Measurements from ENCODE around the gene ZMPSTE24. TPM values are rescaled to one million over a fixed set of nuclear protein-coding genes. Genes with fewer than 3 reads are reported as not detected.

The ZMPSTE24 gene
- total RNA-seq, 4 donors from 2014 or later, result 11.6 to 44.3 (median 25.1) TPM

DNA sequence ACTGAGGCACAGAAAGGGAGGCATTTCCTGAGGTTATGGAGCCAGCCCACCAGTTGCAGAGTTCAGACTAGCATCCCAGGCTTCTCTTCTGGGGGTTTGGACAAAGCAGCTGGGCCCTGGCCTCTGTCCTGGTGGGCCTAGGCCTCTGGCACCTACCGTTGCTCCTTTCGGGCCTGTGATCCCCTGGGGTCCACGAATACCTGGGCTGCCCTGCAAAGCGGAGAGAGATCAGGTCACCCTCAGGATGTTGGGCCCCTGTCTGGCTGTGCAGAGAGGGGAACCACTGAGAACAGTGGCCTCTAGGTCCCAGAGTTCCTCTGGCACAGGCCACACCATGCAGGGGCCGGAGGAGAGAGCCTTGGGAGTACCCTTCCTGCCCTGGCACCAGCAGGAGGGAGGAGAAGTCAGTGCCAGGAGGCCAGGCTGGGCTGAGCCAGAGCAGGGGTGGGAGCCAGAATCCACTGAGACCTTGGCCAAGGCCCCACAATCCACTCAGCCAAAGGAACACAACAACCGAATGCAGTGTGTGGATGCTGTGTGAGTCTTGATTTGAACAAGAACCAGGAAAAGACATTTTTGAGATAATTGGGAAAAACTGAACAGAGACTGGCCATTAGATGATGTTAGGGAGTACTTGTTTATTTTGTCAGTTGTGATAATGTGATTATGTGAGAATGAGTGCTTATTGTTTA lies 50.1 kb downstream of the ZMPSTE24 start:
- TF ChIP-seq POLR2A (IDR thresholded peaks at IDR 0.05) (no peak), CTCF (IDR thresholded peaks at IDR 0.05) (no peak)

DNA sequence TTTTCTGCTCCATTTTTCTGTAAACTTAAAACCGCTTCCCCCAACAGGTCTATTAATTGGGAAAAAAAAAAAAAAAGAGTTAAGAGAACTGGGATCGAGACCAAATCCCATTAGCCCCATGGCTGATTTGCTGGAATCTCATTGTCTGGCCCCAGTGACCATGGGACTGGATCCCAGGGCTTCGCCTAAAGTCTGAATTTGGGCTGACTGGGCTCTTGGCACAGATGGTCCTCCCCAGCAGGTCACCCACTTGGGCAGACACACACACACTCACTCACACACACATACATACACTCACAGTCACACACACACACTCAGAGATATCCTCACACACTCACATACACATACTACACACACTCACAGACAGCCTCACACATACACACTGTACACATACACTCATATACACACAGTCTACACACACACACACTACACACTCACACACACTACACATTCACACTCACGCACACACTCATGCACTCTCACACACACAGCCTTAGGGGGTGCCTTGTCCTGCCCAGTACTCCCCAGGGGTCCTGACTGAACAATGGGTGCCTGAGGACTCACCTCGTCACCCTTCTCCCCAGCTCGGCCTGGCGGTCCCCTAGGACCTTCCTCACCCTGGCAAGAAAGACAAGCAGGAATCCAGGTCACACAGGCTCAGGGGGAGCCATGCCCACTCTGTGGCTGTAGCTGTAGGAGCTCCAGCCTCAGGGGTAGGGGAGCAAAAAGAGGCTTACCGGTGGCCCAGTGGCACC lies 51.5 kb downstream of the ZMPSTE24 start:
- TF ChIP-seq POLR2A (IDR thresholded peaks at IDR 0.05) (no peak), CTCF (IDR thresholded peaks at IDR 0.05) (no peak)
- no peak overlapping the region for H3K27ac ChIP-seq
- no peaks in the 10 kb centered on the region for H3K27me3 ChIP-seq
- H3K4me3 ChIP-seq, result no peak overlapping the region
- peaks cover 0 to 16% (median 7%) of the 10 kb centered on the region in 4 donors for H3K4me1 ChIP-seq
- no peaks in the 10 kb centered on the region for H3K9me3 ChIP-seq
- no peaks in the 10 kb centered on the region for H3K36me3 ChIP-seq
- DNase-seq, result no peak

More for the DNA sequence above, 50.1 kb downstream of the ZMPSTE24 start:
- Histone ChIP-seq H3K27ac (no peak overlapping the region), H3K36me3 (no peaks in the 10 kb centered on the region), H3K4me1 (peaks cover 0 to 11% (median 6%) of the 10 kb centered on the region in 4 donors), H3K4me3 (no peak overlapping the region), H3K27me3 (no peaks in the 10 kb centered on the region), H3K9me3 (no peaks in the 10 kb centered on the region)
- DNase-seq, result no peak

DNA sequence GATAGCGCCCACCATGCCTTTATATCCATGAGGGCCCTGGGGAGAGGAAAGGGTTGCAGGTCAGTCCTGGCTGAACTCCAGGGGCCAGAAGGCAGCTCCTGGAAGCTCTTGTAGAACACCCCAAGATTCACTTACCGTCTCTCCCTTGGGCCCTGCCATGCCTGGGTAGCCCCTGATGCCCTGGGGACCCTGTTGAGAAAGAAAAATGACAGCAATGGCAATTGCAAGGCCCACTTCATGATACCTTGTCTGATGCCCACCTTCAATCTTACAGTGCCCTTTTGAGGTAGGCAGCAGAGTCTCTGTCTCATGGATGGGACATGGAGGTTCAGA lies 52.1 kb downstream of the ZMPSTE24 start:
- Histone ChIP-seq H3K27ac (no peak overlapping the region), H3K9me3 (no peaks in the 10 kb centered on the region), H3K27me3 (no peaks in the 10 kb centered on the region), H3K36me3 (no peaks in the 10 kb centered on the region), H3K4me3 (no peak overlapping the region), H3K4me1 (peaks cover 0 to 21% (median 8%) of the 10 kb centered on the region in 4 donors)
- TF ChIP-seq POLR2A (IDR thresholded peaks at IDR 0.05) (no peak), CTCF (IDR thresholded peaks at IDR 0.05) (no peak)
- DNase-seq, result no peak

GRCh38 chr1:40310983-40311642 lies 53.1 kb downstream of the ZMPSTE24 start:
- TF ChIP-seq CTCF (IDR thresholded peaks at IDR 0.05) (no peak), POLR2A (IDR thresholded peaks at IDR 0.05) (no peak)
- Histone ChIP-seq H3K36me3 (no peaks in the 10 kb centered on the region), H3K27me3 (peaks cover 0 to 4% of the 10 kb centered on the region in 2 donors), H3K27ac (no peak overlapping the region), H3K4me3 (no peak overlapping the region), H3K4me1 (peaks cover 0 to 21% (median 13%) of the 10 kb centered on the region in 4 donors), H3K9me3 (no peaks in the 10 kb centered on the region)
- DNase-seq, result no peak

DNA sequence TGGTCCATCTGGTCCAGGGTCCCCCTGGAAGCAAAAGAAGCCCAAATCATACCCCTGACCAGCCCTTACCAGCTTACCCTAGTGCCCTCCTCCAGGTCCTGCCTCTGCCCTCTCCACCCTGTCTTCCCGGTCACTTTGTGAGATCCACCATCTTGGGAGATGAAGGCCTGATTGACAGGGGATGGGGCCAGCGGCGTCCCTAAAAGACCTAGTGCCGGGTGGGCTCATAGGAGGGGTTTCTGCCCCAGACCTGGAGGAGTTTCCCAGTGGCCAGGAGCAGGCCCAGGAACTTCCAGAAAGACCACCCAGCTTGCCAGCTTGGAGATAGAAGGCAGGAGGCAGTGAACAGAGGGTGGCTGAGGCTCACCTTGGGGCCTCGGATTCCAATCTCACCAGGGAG lies 53.7 kb downstream of the ZMPSTE24 start:
- Histone ChIP-seq H3K27me3 (peaks cover 0 to 10% of the 10 kb centered on the region in 2 donors), H3K36me3 (no peaks in the 10 kb centered on the region), H3K27ac (peak overlapping the region in 1 of 4 donors; percentile 25), H3K4me3 (no peak overlapping the region), H3K9me3 (no peaks in the 10 kb centered on the region), H3K4me1 (peaks cover 0 to 21% (median 16%) of the 10 kb centered on the region in 4 donors)
- DNase-seq, result no peak
- TF ChIP-seq POLR2A (IDR thresholded peaks at IDR 0.05) (no peak), CTCF (IDR thresholded peaks at IDR 0.05) (no peak)

Measured in Peyer's patch (tissue), 4 donors.